Vagina (tissue), 2 donors: Measurements from ENCODE around the gene RNF7. TPM values are rescaled to one million over a fixed set of nuclear protein-coding genes. Genes with fewer than 3 reads are reported as not detected.

Experiments
- DNase-seq, 2 donors: peaks; one replicate each; pipeline ENCODE4 v3.0.0-alpha.2; 2017; ENCODE audit errors: extremely low spot score in 2 of 2
- H3K27ac ChIP-seq: fragments of 200-600 bp; sonication (generic); one replicate; pipeline ENCODE4 v1.5.1; 2019
- H3K27me3 ChIP-seq: fragments of 200-600 bp; sonication (generic); one replicate; pipeline ENCODE4 v1.5.1; 2019
- H3K36me3 ChIP-seq, 2 donors: fragments of 200-600 bp; sonication (generic); one replicate each; pipeline ENCODE4 v1.5.1; 2017 to 2019
- H3K4me1 ChIP-seq: fragments of 200-600 bp; sonication (generic); one replicate; pipeline ENCODE4 v1.5.1; 2019
- H3K4me3 ChIP-seq, 2 donors: fragments of 200-600 bp; sonication (generic); 1 replicate in 1 of 2; 2 replicates in 1 of 2; pipeline ENCODE4 v1.5.1; 2016 to 2019
- H3K9me3 ChIP-seq: fragments of 200-600 bp; sonication (generic); one replicate; pipeline ENCODE4 v1.5.1; 2019
- POLR2A ChIP-seq, 2 donors: fragments of 450-650 bp; IDR thresholded peaks; one replicate each; pipeline ENCODE4 v1.6.1; 2017; ENCODE audit warnings: antibody characterized with exemption in 2 of 2, mild to moderate bottlenecking in 2 of 2, moderate library complexity in 2 of 2
- POLR2AphosphoS5 ChIP-seq, 2 donors: sonication (generic); formaldehyde crosslinking; IDR thresholded peaks; one replicate each; pipeline ENCODE4 v1.9.0; 2017; ENCODE audit warnings: antibody characterized with exemption in 2 of 2, mild to moderate bottlenecking in 2 of 2, low read depth in 1 of 2; ENCODE audit not compliant: insufficient read depth in 1 of 2
- intact Hi-C: fragments of 100-400 bp; cut with DNase I; formaldehyde crosslinking; loops from one replicate; pipeline ENCODE4 v1.15.1; 2023
- small RNA-seq: library from RNA; depleted of rRNA; stranded (forward); fragments of <200 nt; gene quantifications from one replicate; pipeline ENCODE3, GENCODE V24; 2016
- total RNA-seq: library from RNA; depleted of rRNA; stranded (reverse); fragments of >200 nt; gene quantifications from one replicate; pipeline ENCODE4 v1.2.3, GENCODE V29; 2016
- TF ChIP-seq, protein P1 (sequence below), 3 experiments: fragments of 450-650 bp in 2 of 3; fragments of 200-600 bp in 1 of 3; sonication (generic) in 1 of 3; IDR thresholded peaks; one replicate each; pipeline ENCODE4 v1.5.1; 2017 to 2019; ENCODE audit warnings: antibody characterized with exemption in 3 of 3, mild to moderate bottlenecking in 2 of 3, moderate library complexity in 2 of 3

RNF7 gene
- total RNA-seq, 1 donor from 2014 or later: 57.0 TPM

DNA sequence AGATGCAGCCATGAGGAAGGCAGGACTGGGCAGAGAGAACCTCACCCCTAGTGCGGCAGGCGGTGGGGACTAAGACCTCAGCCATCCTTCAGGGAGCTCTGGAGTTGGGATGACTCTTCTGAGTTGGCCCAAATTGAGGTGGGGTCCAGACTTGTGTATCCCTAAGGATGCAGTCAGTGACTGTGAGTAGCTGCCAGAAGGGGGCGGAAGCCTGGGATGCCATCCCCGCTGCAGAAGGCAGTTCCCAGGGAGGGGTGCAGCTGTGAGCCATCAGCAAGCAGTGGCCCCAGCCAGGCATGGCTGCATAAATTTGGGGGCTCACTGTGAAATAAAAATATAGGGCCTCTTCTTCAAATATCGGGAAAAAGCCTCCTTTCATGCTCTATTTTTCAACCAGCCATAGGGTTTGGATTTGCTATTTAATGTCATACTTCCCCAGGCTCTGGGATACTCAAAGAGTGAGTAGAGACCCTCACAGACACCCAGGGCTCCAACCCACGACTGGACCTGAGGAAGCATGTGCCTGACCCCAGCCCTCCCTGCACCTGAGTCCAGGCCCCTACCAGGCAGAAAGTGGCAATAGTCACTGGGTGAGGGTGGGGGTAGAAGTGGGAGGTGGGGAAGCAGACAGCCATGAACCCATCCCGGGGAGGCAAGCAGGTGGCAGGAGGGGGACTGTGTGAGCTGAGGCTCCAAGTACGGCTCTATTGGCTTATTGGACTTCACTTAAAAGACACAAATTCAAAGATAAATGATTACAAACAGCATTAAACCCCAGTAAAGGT lies 55.6 kb downstream of the RNF7 start:
- no peak for DNase-seq
- Histone ChIP-seq H3K4me1 (peaks cover 26% of the 10 kb centered on the region), H3K27ac (no peak overlapping the region), H3K9me3 (no peaks in the 10 kb centered on the region), H3K27me3 (no peaks in the 10 kb centered on the region), H3K4me3 (no peak overlapping the region), H3K36me3 (no peaks in the 10 kb centered on the region)
- intact Hi-C loops: no loop called here
- TF ChIP-seq POLR2A (IDR thresholded peaks at IDR 0.05) (no peak), POLR2AphosphoS5 (IDR thresholded peaks at IDR 0.05; ENCODE audit: insufficient read depth in 1 of 2, low read depth in 1 of 2) (no peak)
- TF ChIP-seq, protein P1, sequence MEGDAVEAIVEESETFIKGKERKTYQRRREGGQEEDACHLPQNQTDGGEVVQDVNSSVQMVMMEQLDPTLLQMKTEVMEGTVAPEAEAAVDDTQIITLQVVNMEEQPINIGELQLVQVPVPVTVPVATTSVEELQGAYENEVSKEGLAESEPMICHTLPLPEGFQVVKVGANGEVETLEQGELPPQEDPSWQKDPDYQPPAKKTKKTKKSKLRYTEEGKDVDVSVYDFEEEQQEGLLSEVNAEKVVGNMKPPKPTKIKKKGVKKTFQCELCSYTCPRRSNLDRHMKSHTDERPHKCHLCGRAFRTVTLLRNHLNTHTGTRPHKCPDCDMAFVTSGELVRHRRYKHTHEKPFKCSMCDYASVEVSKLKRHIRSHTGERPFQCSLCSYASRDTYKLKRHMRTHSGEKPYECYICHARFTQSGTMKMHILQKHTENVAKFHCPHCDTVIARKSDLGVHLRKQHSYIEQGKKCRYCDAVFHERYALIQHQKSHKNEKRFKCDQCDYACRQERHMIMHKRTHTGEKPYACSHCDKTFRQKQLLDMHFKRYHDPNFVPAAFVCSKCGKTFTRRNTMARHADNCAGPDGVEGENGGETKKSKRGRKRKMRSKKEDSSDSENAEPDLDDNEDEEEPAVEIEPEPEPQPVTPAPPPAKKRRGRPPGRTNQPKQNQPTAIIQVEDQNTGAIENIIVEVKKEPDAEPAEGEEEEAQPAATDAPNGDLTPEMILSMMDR (IDR thresholded peaks at IDR 0.05): no peak

DNA sequence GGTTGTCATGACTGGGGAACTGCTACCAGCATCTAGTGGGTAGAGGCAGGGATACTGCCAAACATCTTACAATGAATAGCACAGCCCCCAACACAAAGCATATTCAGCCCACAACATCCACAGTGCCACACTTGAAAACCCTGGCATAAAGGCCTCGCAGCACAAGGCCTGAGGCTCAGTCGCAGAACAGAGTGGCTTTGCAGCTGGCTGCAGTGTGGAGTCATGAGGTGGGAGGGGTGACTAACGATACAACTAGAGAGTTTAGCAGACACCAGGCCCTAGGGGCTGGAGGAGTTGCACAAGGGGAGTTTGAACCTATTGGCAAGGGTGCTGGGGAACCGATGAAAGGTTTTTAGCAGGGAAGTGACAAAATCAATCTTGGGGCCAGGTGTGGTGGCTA lies 57.2 kb downstream of the RNF7 start:
- H3K4me3 ChIP-seq: no peak overlapping the region
- no peaks in the 10 kb centered on the region for H3K27me3 ChIP-seq
- TF ChIP-seq POLR2AphosphoS5 (IDR thresholded peaks at IDR 0.05; ENCODE audit: insufficient read depth in 1 of 2, low read depth in 1 of 2) (no peak), POLR2A (IDR thresholded peaks at IDR 0.05) (no peak)
- TF ChIP-seq, protein P1 (IDR thresholded peaks at IDR 0.05): no peak
- peaks cover 31% of the 10 kb centered on the region for H3K4me1 ChIP-seq
- no peaks in the 10 kb centered on the region for H3K36me3 ChIP-seq
- intact Hi-C loops: no loop called here
- no peaks in the 10 kb centered on the region for H3K9me3 ChIP-seq
- DNase-seq: no peak
- peak overlapping the region; percentile 90 for H3K27ac ChIP-seq

DNA sequence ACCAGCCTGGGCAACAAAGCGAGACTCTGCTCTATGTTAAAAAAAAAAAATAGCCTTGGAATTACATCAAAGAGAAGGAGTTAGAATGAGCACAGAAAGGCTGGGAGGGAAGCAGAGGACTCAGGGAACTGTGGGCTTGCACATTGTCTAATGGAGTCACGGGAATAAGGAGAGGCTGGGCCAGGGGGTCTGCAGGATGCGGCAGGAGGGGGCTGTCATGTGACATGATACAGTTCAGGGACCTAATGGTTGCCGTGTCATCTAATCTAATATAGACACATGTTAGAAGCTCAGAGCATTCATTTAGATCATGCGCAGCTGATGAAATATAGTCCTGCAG lies 57.6 kb downstream of the RNF7 start:
- H3K36me3 ChIP-seq: no peaks in the 10 kb centered on the region
- peak overlapping the region; percentile 90 for H3K27ac ChIP-seq
- H3K9me3 ChIP-seq: no peaks in the 10 kb centered on the region
- TF ChIP-seq, protein P1 (IDR thresholded peaks at IDR 0.05): no peak
- TF ChIP-seq POLR2AphosphoS5 (IDR thresholded peaks at IDR 0.05; ENCODE audit: insufficient read depth in 1 of 2, low read depth in 1 of 2) (no peak), POLR2A (IDR thresholded peaks at IDR 0.05) (no peak)
- peaks cover 31% of the 10 kb centered on the region for H3K4me1 ChIP-seq
- intact Hi-C loops: no loop called here
- no peak for DNase-seq
- no peaks in the 10 kb centered on the region for H3K27me3 ChIP-seq
- H3K4me3 ChIP-seq: no peak overlapping the region

DNA sequence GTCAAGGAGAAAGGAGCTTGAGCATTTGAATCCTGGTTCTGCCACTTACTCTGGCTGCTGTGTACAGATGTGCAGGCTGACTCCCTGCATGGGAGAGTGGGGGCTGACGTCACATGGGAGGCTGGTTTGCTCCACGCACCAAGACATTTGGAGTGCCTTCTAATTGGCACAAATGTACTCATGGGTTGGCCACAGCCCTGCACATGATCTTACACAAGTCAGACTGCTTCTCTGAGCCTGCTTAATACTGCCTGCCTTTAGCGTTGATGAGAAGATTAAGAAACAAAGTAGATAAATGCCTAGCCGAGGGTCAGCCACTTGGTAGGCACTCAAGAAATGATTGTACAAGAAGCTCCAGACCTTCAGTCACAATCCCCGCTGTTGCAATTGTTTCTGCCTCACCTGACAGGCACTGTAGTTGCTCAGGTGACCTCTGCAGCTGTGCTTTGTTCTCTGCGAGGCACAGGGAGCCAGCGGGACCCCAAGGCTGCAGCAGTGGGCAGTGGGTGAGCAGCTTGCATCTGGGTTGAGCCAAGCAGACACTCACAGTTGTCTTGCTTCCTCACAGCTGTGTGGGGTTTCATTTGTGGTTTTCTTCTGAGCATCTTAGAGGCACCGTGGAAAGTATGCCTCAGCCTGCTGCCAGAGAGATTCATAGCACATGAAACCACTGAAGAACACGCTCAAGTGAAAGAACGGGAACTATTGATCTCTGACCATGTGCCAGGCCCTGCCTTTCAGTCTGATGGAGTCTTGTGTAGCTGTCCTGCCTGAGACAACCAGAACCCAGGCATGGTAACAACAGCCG lies 58.2 kb downstream of the RNF7 start:
- Histone ChIP-seq H3K27me3 (no peaks in the 10 kb centered on the region), H3K36me3 (no peaks in the 10 kb centered on the region)
- intact Hi-C loops: no loop called here

More for the DNA sequence above, 58.2 kb downstream of the RNF7 start:
- H3K4me3 ChIP-seq: no peak overlapping the region
- peaks cover 31% of the 10 kb centered on the region for H3K4me1 ChIP-seq
- H3K9me3 ChIP-seq: no peaks in the 10 kb centered on the region
- TF ChIP-seq POLR2A (IDR thresholded peaks at IDR 0.05) (no peak), POLR2AphosphoS5 (IDR thresholded peaks at IDR 0.05; ENCODE audit: insufficient read depth in 1 of 2, low read depth in 1 of 2) (peak; percentile 28 to 37)
- TF ChIP-seq, protein P1 (IDR thresholded peaks at IDR 0.05): no peak
- H3K27ac ChIP-seq: peak overlapping the region; percentile 90
- DNase-seq: no peak

Small RNAs within 50 kb of the gene (small RNA-seq; reads per million reads assigned to genes)
- gene AC112771.1: not detected

Other genes starting within 250 kb of the RNF7 start
- gene GRK7, start 25.1 kb downstream of the RNF7 start, total RNA-seq: 0.98 TPM
- gene ATP1B3, start 138.3 kb downstream of the RNF7 start, total RNA-seq: 88.1 TPM